A549 treated with AZD2906 at 1 μM for 4 hours (cell line): ENCODE results near the gene SF3B5. TPM values are rescaled to one million over a fixed set of nuclear protein-coding genes. Genes with fewer than 3 reads are reported as not detected.

ENCODE experiments used
- total RNA-seq: library from RNA; stranded (reverse); fragments of 200-300 nt; extraction: Qiagen RNA extraction; gene quantifications from 5 replicates; pipeline ENCODE4 v1.2.3, GENCODE V29; 2022

SF3B5 gene
- 177 to 233 TPM (median 223 TPM) in 5 replicates for total RNA-seq

GRCh38 chr6:144095134-144096002, at the start of gene SF3B5:
TSS of gene SF3B5 (minus strand) at chr6:144095573. CDS start at chr6:144095497, 76 bp downstream.

Other genes starting within 250 kb of the SF3B5 start
- gene ZC2HC1B, start 231.1 kb downstream of the SF3B5 start, total RNA-seq = not detected in 5 replicates
- 6.7 to 8.5 TPM (median 7.0 TPM) in 5 replicates for gene PLAGL1, start 87.3 kb downstream of the SF3B5 start, total RNA-seq
- gene STX11, start 54.9 kb upstream of the SF3B5 start, total RNA-seq = 2.1 to 2.7 TPM (median 2.2 TPM) in 5 replicates
- 5.2 to 13.9 TPM (median 8.1 TPM) in 5 replicates for gene UTRN, start 189.8 kb upstream of the SF3B5 start, total RNA-seq